T47D (cell line): Measurements from ENCODE around the gene GPR176.

Experiments used
- DNase-seq, 2 experiments: peaks; one replicate each; pipeline versions ENCODE4 v3.0.0 to v3.0.0-alpha.2; 2011 to 2012; ENCODE audit warnings: low read depth in 1 of 2, low spot score in 1 of 2
- JUND ChIP-seq: IDR thresholded peaks from 2 replicates; pipeline ENCODE4 v1.6.1; 2012; ENCODE audit warnings: low read depth
- in situ Hi-C: cut with HindIII; loops from 2 replicates; pipeline ENCODE4 v1.10.0; 2016; ENCODE audit warnings: low sequenced_read_pairs, low pct_unique_long_range_greater_than_20kb

GPR176 gene

GRCh38 chr15:39859636-39860035 lies 60.4 kb downstream of the GPR176 start:
- in situ Hi-C loops, result no loop called here
- TF ChIP-seq JUND, result no peak

DNA sequence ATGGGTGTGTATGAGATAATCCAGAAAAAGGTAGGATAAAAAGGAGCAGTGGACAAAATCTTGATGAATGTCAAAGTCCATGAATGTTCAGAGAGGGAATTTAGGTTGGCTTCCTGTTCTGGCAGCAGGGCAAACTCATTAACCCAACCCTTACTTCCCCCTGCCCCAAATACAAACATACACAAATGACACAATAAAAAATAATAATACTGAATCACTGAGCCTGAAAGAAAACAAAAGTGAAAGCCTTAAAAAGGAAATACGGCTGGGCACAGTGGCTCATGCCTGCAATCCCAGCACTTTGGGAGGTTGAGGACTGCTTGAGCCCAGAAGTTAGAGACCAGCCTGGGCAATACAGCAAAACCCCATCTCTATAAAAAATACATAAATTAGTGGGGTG lies 62.9 kb downstream of the GPR176 start:
- no peak for TF ChIP-seq JUND
- in situ Hi-C loops, result no loop called here
- DNase-seq, result no peak

More at GRCh38 chr15:39859636-39860035, 60.4 kb downstream of the GPR176 start:
- no peak for DNase-seq

GRCh38 chr15:39856357-39856756 lies 63.7 kb downstream of the GPR176 start:
- in situ Hi-C loops, result no loop called here
- no peak for TF ChIP-seq JUND
- DNase-seq, result no peak

GRCh38 chr15:39855400-39855799 lies 64.7 kb downstream of the GPR176 start:
- in situ Hi-C loops, result no loop called here
- TF ChIP-seq JUND, result no peak
- DNase-seq, result no peak

DNA sequence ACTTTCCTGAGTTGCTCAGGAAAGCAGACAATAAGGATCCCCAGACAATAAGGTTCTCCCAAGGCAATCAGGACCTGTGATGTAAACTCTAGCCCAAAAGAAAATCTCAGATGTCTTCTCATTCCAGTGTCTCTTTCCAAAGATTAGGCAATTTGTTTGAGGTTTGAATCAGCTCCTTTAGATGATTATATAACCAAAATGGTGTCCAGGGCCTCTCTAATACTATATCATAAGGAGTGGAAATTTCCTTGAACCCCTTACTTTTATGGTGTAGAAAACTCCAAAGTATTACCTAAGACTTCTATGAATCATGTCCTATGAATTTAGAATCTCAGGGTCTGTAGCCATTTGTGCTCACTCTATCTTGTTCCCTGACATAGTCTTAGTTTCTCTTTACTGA lies 65.9 kb downstream of the GPR176 start:
- TF ChIP-seq JUND, result no peak
- no peak for DNase-seq
- in situ Hi-C loops, result no loop called here

- in situ Hi-C loops, result no loop called here
- no peak for DNase-seq
- TF ChIP-seq JUND, result no peak
These were observed 67.8 kb downstream of the GPR176 start for GRCh38 chr15:39852250-39852649.

GRCh38 chr15:39851500-39852092 lies 68.5 kb downstream of the GPR176 start:
- no peak for TF ChIP-seq JUND
- DNase-seq, result no peak
- in situ Hi-C loops, result no loop called here

GRCh38 chr15:39850436-39850835 lies 69.6 kb downstream of the GPR176 start:
- no peak for TF ChIP-seq JUND
- no peak for DNase-seq
- in situ Hi-C loops, result no loop called here

DNA sequence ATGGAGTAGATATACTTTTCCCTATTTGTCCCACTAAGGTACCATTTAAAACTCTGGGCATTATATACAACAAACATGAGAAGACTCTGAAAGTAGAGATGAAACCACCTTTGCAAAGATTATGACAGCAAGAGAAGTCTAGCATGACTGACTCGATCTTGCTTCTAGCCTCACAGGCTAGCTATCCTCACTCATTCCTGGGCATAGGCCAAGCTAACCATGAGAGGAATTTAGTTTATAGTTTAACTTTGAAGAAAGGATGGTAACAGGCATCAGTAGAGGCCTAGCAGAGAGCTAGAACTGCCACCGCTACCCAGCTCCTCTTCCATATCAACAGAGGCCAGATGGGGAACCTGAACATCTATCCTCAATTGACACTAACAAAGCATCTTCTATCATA lies 74.0 kb downstream of the GPR176 start:
- DNase-seq, result no peak
- in situ Hi-C loops, result no loop called here
- no peak for TF ChIP-seq JUND

- in situ Hi-C loops, result no loop called here
- no peak for TF ChIP-seq JUND
- no peak for DNase-seq
These were observed 74.5 kb downstream of the GPR176 start for GRCh38 chr15:39845582-39845981.

- TF ChIP-seq JUND, result no peak
- in situ Hi-C loops, result no loop called here
- no peak for DNase-seq
These were observed 76.5 kb downstream of the GPR176 start for GRCh38 chr15:39843565-39843964.

GRCh38 chr15:39837454-39837853 lies 82.6 kb downstream of the GPR176 start:
- no peak for TF ChIP-seq JUND
- no peak for DNase-seq
- in situ Hi-C loops, result no loop called here

- in situ Hi-C loops, result no loop called here
- TF ChIP-seq JUND, result no peak
- DNase-seq, result no peak
These were observed 84.5 kb downstream of the GPR176 start for GRCh38 chr15:39835550-39835949.

DNA sequence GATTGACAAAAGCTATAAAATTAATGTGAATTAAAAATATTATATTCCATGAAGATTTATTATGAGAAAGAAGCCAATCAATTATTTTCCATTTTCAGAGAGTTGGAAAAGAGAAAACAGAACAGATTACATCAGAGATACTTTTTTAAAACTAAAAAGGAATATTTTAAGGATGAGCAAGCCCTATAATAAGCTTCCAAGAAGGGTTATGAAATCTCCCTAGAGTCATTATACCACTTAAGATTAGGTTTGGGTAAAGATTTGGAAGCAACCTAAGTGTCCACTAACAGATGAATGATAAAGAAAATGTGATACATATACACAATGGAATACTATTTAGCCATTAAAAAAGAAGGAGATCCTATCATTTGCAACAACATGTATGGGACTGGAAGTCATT lies 85.8 kb downstream of the GPR176 start:
- TF ChIP-seq JUND, result no peak
- in situ Hi-C loops, result no loop called here
- DNase-seq, result no peak

DNA sequence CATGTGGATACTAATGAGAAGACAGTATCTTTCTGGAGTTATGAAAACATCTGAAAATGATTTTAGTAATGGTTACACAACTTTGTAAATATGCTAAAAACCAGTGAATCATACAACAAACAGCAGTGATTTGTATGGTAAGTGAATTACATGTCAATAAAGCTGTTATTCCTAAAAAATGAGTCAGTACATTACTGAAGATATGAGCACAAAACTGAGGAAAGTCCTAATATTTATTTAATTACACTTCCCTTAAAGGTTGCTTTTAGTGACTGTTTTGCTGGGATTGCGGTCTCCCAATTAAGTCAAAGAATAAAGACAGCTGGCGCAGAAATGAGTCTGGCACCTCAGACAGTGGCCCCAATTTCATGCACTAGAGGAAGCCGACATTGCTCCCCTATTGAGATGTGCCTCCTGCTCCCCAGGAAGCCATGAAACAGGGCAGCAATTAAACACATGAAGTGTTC lies 86.5 kb downstream of the GPR176 start:
- no peak for TF ChIP-seq JUND
- in situ Hi-C loops, result no loop called here
- no peak for DNase-seq
